Measurements from ENCODE around the gene KIAA0232.

KIAA0232 gene

DNA sequence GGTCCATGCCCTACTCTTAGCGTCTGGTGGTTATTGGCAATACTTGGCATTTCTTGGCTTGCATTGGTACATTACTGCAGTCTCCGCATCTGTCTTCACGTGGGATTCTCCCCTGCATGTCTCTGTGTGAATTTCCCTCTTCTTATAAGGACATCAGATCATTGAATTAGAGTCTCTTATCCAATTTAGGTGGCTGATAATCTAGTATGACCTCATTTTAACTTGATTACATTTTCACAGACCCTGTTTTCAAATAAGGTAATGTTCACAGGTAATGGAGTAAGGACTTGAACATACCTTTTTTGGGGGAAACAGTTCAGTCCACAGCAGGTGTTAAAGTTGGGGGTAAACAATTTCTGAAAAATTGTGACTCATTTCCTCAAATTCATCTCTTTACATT lies 16.6 kb downstream of the KIAA0232 start:
- no peak overlapping the region for H3K4me3 ChIP-seq (ENCODE audit: low read length)
- DNase-seq (ENCODE audit: low read depth): no peak
- TF ChIP-seq, protein P1, sequence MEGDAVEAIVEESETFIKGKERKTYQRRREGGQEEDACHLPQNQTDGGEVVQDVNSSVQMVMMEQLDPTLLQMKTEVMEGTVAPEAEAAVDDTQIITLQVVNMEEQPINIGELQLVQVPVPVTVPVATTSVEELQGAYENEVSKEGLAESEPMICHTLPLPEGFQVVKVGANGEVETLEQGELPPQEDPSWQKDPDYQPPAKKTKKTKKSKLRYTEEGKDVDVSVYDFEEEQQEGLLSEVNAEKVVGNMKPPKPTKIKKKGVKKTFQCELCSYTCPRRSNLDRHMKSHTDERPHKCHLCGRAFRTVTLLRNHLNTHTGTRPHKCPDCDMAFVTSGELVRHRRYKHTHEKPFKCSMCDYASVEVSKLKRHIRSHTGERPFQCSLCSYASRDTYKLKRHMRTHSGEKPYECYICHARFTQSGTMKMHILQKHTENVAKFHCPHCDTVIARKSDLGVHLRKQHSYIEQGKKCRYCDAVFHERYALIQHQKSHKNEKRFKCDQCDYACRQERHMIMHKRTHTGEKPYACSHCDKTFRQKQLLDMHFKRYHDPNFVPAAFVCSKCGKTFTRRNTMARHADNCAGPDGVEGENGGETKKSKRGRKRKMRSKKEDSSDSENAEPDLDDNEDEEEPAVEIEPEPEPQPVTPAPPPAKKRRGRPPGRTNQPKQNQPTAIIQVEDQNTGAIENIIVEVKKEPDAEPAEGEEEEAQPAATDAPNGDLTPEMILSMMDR (IDR thresholded peaks at IDR 0.05; ENCODE audit: insufficient read depth, low read depth, low read length, missing control alignments): no peak

DNA sequence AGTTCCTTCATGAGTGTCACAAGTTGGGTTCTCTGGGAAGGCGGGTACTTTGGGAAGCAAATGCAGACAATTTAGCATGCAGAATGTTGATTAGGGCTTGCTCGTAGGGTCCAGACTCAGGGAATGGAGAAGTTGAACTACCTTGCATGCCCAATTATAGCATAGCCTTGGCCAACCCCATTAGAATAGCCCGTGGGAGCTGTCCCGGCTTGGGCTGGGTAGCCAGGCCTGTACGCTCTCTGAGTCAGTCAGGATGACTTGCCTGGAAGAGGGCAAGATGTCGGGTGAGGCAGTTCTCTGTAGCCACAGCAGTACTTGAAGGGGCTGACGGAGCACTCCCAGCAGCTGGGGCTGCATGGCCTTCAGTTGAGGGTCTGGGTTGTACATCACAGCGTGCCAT lies 19.5 kb downstream of the KIAA0232 start:
- H3K4me3 ChIP-seq (ENCODE audit: low read length): no peak overlapping the region
- DNase-seq (ENCODE audit: low read depth): no peak
- TF ChIP-seq, protein P1 (IDR thresholded peaks at IDR 0.05; ENCODE audit: insufficient read depth, low read depth, low read length, missing control alignments): no peak

DNA sequence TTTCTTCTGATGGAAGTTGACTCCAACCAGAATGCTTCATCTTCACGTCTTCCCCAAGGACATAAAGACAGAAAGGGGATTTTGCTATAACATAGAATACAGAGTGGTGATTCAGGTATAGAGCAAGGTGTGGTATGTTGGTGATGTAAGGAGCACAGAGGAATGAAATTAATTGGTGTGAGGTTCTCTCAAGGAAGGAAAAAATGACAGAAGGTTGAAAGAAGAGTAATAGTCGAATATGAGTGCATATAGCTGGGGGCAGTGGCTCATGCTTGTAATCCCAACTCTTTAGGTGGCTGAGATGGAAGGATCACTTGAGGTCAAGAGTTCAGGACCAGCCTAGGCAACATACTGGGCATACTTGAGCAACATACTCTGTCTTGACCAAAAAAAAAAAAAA lies 20.1 kb downstream of the KIAA0232 start:
- no peak for DNase-seq (ENCODE audit: low read depth)
- H3K4me3 ChIP-seq (ENCODE audit: low read length): no peak overlapping the region
- TF ChIP-seq, protein P1 (IDR thresholded peaks at IDR 0.05; ENCODE audit: insufficient read depth, low read depth, low read length, missing control alignments): no peak

DNA sequence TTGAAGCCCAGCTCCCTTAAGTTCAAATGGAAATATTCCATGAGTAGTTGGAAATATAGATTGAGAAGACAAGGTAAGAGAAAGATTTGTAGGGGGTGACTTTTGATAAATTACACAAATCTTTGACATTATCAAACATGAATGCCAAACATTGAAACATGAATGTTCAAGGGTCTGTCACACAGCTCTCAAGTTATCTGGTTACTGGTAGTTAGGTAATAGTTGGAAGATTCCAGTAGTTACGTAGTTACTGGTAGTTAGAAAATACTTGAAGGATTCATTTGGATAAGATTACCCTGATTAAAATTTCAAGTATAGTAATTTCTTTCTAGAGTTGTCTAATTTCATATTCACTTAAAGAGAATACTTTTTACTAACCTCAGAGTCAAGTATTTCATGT lies 20.7 kb downstream of the KIAA0232 start:
- no peak overlapping the region for H3K4me3 ChIP-seq (ENCODE audit: low read length)
- no peak for DNase-seq (ENCODE audit: low read depth)
- TF ChIP-seq, protein P1 (IDR thresholded peaks at IDR 0.05; ENCODE audit: insufficient read depth, low read depth, low read length, missing control alignments): no peak

DNA sequence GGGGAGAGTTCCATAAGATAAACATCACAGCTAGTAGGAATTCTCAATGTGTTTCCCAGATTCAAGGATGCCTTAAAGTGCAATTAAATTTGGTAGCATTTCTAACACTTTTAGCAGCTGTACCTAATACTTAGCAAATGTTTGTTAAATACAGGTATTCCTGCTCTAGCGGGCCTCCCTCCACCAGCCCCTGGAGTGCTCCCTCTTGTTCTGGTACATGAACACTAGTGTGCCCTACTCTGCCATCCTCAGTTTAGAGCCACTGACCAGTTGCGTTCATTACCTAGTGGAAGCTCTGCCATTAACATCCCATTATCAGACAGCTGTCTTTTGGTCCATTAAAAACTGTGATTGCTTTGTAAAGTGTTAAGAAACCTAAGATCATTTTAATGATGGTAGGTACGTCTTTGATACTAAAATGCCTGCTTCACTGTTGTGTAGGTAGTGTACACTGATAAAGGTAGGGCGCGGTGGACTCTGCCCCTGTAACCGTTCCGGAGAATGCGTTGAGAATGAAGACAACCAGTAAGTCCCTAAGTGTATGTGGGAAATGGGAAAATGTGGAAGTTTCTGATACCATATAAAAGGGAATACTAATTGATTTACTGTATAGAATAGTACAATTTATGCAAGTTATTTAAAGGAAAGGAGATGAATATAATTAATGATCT lies 21.7 kb downstream of the KIAA0232 start:
- no peak overlapping the region for H3K4me3 ChIP-seq (ENCODE audit: low read length)
- TF ChIP-seq, protein P1 (IDR thresholded peaks at IDR 0.05; ENCODE audit: insufficient read depth, low read depth, low read length, missing control alignments): no peak
- no peak for DNase-seq (ENCODE audit: low read depth)

DNA sequence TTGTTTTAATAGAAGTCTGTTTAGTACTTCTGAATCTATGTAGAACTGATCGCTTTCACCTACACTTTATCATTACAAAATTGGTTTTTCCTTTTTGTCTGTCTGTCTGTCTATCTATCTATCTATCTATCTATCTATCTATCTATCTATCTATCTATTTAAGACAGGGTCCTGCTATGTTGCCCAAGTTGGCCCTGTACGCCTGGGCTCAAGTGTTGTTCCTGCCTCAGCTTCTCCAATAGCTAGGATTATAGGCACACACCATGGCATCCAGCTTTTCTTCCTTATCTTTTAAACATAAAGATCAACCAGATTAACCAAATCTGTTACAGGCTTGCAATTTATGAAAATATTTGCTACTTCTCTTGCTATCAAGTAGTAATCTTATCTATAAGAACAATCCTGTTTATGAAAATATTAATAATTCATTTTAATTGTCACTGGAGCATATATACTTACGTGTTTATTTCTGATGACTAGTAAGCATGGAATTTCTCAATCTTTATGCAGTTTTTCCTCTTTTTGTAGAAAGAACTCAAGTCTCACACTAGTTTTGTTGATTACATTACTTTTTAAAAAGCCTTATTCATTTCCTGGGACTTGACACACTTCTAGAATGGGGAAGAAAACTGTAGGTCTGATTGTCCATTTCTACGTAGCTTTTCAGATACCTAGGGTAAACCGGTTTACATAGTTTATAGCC lies 24.5 kb downstream of the KIAA0232 start:
- no peak for DNase-seq (ENCODE audit: low read depth)
- H3K4me3 ChIP-seq (ENCODE audit: low read length): no peak overlapping the region
- TF ChIP-seq, protein P1 (IDR thresholded peaks at IDR 0.05; ENCODE audit: insufficient read depth, low read depth, low read length, missing control alignments): no peak

Measured in epithelial cell of esophagus (primary cell).